Prostate gland (tissue), 2 donors: ENCODE measurements around the gene FOXS1.

Experiments used
- POLR2A ChIP-seq: fragments of 450-650 bp; IDR thresholded peaks from one replicate; pipeline ENCODE4 v1.6.1; 2016; ENCODE audit warnings: antibody characterized with exemption, mild to moderate bottlenecking
- TF ChIP-seq, protein P1 (sequence below), 4 experiments: fragments of 200-600 bp in 2 of 4; fragments of 450-650 bp in 2 of 4; sonication (generic) in 2 of 4; IDR thresholded peaks; 1 replicate in 3 of 4; 2 replicates in 1 of 4; pipeline ENCODE4 v1.5.1; 2016 to 2019; ENCODE audit warnings: antibody characterized with exemption in 4 of 4, mild to moderate bottlenecking in 2 of 4, moderate library complexity in 2 of 4

DNA sequence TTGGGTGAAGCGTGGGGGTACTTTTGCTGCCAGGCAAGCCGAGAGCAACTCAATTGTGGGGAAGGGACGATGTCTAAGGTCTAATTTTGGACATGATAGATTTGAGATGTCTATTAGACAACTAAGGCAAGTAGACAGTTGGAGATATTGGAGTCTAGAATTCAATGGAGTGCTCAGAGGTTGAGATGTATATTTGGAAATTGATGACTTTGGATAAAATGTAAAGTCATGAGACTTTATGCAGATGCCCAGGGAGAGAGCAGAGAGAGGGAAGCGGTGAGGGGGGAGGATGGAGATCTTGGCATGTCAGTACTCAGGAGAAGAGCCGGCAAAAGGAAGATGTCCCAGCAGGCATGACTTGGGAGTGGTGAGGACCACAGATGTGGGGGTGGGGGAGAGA lies 19.3 kb downstream of the FOXS1 start:
- TF ChIP-seq POLR2A, result no peak
- TF ChIP-seq, protein P1, sequence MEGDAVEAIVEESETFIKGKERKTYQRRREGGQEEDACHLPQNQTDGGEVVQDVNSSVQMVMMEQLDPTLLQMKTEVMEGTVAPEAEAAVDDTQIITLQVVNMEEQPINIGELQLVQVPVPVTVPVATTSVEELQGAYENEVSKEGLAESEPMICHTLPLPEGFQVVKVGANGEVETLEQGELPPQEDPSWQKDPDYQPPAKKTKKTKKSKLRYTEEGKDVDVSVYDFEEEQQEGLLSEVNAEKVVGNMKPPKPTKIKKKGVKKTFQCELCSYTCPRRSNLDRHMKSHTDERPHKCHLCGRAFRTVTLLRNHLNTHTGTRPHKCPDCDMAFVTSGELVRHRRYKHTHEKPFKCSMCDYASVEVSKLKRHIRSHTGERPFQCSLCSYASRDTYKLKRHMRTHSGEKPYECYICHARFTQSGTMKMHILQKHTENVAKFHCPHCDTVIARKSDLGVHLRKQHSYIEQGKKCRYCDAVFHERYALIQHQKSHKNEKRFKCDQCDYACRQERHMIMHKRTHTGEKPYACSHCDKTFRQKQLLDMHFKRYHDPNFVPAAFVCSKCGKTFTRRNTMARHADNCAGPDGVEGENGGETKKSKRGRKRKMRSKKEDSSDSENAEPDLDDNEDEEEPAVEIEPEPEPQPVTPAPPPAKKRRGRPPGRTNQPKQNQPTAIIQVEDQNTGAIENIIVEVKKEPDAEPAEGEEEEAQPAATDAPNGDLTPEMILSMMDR (IDR thresholded peaks at IDR 0.05), result no peak
